CD4-positive, alpha-beta T cell (primary cell): Measurements from ENCODE around the gene TM2D3. TPM values are rescaled to one million over a fixed set of nuclear protein-coding genes. Genes with fewer than 3 reads are reported as not detected.
"Not testable (repeated sequence)": the region's sequence is repeated elsewhere in the genome, so short reads cannot be mapped to it uniquely, and the experiment has no call there.

Experiments used
- ATAC-seq: fragments of 200-7000 bp; cut with Tn5 transposase; one replicate; pipeline ENCODE4 v1.10.0; 2022; ENCODE audit warnings: mild to moderate bottlenecking; ENCODE audit not compliant: poor library complexity
- CTCF ChIA-PET: fragments of 350-600 bp; sonication (Branson Sonifier 250); formaldehyde crosslinking; loops from one replicate; lab custom pipeline; 2021; ENCODE audit warnings: antibody characterized with exemption, inconsistent platforms; lab: Charles Lee
- POLR2A ChIA-PET: fragments of 350-600 bp; sonication (Branson Sonifier 250); formaldehyde crosslinking; loops from one replicate; lab custom pipeline; 2021; ENCODE audit warnings: antibody characterized with exemption, inconsistent platforms; lab: Charles Lee
- DNase-seq, 14 experiments: peaks; one replicate each; pipeline ENCODE4 v3.0.0-alpha.2; 2013 to 2020; ENCODE audit warnings: mixed read lengths in 2 of 14
- H3K27ac ChIP-seq, 2 donors: one replicate each; pipeline versions ENCODE4 v1.5.1 to v1.7.0; 2013; ENCODE audit warnings: low read length in 2 of 2, low read depth in 1 of 2, mild to moderate bottlenecking in 1 of 2
- H3K27me3 ChIP-seq, 2 experiments: 1 replicate in 1 of 2; 2 replicates in 1 of 2; pipeline versions ENCODE4 v1.6.1 to v1.7.0; 2013; ENCODE audit warnings: low read length in 2 of 2, control low read depth in 1 of 2, mild to moderate bottlenecking in 1 of 2, moderate library complexity in 1 of 2; ENCODE audit not compliant: insufficient read depth in 2 of 2, control insufficient read depth in 1 of 2
- H3K36me3 ChIP-seq: one replicate; pipeline ENCODE4 v1.6.1; 2013; ENCODE audit warnings: low read length, control low read depth; ENCODE audit not compliant: insufficient read depth
- H3K4me1 ChIP-seq: one replicate; pipeline ENCODE4 v1.6.1; 2013; ENCODE audit warnings: low read length, control low read depth; ENCODE audit not compliant: insufficient read depth
- H3K4me3 ChIP-seq: one replicate; pipeline ENCODE4 v1.5.1; 2013; ENCODE audit warnings: mild to moderate bottlenecking, low read length, moderate library complexity
- H3K9me3 ChIP-seq, 2 experiments: 1 replicate in 1 of 2; 2 replicates in 1 of 2; pipeline versions ENCODE4 v1.6.1 to v1.7.0; 2013; ENCODE audit warnings: low read length in 2 of 2, mild to moderate bottlenecking in 2 of 2, control low read depth in 1 of 2, moderate library complexity in 1 of 2; ENCODE audit not compliant: control insufficient read depth in 1 of 2, insufficient read depth in 1 of 2
- H3K27ac Mint-ChIP-seq: one replicate; pipeline ENCODE4 v1.8.0; 2020; ENCODE audit warnings: mixed read lengths
- H3K27me3 Mint-ChIP-seq: one replicate; pipeline ENCODE4 v1.8.0; 2021; ENCODE audit warnings: mixed read lengths
- H3K36me3 Mint-ChIP-seq: one replicate; pipeline ENCODE4 v1.8.0; 2021; ENCODE audit warnings: low read depth, mixed read lengths
- H3K4me1 Mint-ChIP-seq: one replicate; pipeline ENCODE4 v1.8.0; 2021; ENCODE audit warnings: low read depth, mixed read lengths
- H3K4me3 Mint-ChIP-seq: one replicate; pipeline ENCODE4 v1.8.0; 2020; ENCODE audit warnings: mild to moderate bottlenecking, mixed read lengths
- H3K9me3 Mint-ChIP-seq: one replicate; pipeline ENCODE4 v1.8.0; 2020; ENCODE audit warnings: mixed read lengths
- intact Hi-C, 2 experiments: fragments of 100-400 bp; cut with DNase I in 1 of 2; cut with micrococcal nuclease in 1 of 2; formaldehyde crosslinking; loops; one replicate each; pipeline versions ENCODE4 v1.15.1 to v1.9.0; 2023 to 2025; cut with DNase I, micrococcal nuclease
- total RNA-seq, 174 experiments: library from RNA in 2 of 174; stranded (reverse) in 2 of 174; gene quantifications; one replicate each; pipeline ENCODE4 v1.2.3 and lab custom pipeline; 2021 to 2026
- TF ChIP-seq, protein P1 (sequence below): fragments of 200-600 bp; IDR thresholded peaks from one replicate; pipeline ENCODE4 v1.8.0; 2022; ENCODE audit warnings: antibody characterized with exemption, mild to moderate bottlenecking

The TM2D3 gene
- total RNA-seq, 2 experiments from 2014 or later: 102 to 107 TPM

DNA sequence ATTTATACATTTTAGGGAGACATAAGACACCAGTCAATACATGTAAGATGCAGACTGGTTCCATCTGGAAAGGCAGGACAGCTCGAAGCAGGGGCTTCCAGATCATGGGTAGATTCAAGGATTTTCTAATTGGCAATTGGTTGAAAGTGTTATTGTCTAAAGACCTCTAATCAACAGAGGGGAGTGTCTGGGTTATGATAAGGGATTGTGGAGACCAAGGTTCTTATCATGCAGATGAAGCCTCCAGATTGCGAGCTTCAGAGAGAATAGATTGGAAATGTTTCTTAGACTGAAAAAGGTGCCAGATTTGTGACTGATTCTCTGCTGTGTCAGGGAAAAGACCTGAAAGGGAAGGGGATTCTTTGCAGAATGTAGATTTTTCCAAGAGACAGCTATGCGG lies 15.1 kb downstream of the TM2D3 start:
- ChIA-PET CTCF (no interaction called here), POLR2A (no interaction called here)
- intact Hi-C loops: no loop called here

DNA sequence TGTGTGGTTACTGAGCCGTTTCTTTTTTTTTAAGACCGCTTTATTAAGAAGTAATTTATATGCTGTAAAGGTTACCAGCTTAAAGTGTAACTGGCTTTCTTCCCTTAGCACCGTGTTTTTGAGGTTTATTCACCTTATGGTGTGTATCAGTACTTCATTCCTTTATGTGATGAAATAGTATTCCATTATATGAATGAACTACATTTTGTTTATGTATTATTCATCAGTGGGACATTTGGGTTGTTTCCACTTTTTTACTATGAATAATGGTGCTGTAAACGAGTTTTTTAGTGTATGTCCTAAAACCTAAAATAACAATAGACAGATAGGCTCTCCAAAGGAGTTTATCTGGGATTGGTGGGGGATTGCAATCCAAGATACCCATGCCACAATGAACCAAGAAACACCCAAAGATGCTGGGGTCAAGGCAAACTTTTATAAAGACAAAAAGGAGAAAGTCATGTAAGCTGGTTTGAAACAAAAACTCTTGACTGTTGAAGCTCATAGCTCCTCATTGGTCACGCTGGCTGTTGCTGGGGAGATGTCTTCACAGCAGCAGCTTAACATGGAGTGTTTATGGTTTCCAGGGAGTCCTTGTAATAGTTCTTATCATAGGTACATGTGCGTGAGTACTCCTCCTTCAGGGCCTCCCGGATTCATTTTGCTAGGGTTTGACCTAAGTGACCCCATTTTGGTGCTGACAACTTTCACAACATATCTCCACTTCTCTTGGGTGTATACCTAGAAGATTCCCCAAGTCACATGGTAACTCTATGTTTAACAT lies 16.0 kb downstream of the TM2D3 start:
- ATAC-seq (no peak), DNase-seq (no peak)
- Mint-ChIP-seq H3K36me3 (peaks cover 65% of the 10 kb centered on the region), H3K9me3 (no peaks in the 10 kb centered on the region), H3K4me1 (peaks cover 14% of the 10 kb centered on the region), H3K27ac (no peak overlapping the region), H3K27me3 (no peaks in the 10 kb centered on the region), H3K4me3 (no peak overlapping the region)
- peaks cover 5% of the 10 kb centered on the region for H3K4me1 ChIP-seq
- H3K27ac ChIP-seq: no peak overlapping the region
- no peaks in the 10 kb centered on the region for H3K9me3 ChIP-seq
- TF ChIP-seq, protein P1, sequence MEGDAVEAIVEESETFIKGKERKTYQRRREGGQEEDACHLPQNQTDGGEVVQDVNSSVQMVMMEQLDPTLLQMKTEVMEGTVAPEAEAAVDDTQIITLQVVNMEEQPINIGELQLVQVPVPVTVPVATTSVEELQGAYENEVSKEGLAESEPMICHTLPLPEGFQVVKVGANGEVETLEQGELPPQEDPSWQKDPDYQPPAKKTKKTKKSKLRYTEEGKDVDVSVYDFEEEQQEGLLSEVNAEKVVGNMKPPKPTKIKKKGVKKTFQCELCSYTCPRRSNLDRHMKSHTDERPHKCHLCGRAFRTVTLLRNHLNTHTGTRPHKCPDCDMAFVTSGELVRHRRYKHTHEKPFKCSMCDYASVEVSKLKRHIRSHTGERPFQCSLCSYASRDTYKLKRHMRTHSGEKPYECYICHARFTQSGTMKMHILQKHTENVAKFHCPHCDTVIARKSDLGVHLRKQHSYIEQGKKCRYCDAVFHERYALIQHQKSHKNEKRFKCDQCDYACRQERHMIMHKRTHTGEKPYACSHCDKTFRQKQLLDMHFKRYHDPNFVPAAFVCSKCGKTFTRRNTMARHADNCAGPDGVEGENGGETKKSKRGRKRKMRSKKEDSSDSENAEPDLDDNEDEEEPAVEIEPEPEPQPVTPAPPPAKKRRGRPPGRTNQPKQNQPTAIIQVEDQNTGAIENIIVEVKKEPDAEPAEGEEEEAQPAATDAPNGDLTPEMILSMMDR: no peak
- H3K4me3 ChIP-seq: no peak overlapping the region
- CTCF ChIA-PET: no interaction called here
- no peaks in the 10 kb centered on the region for H3K27me3 ChIP-seq
- POLR2A ChIA-PET: no interaction called here
- H3K36me3 ChIP-seq: peaks cover 22% of the 10 kb centered on the region
- intact Hi-C loops: no loop called here

More for the DNA sequence above, 15.1 kb downstream of the TM2D3 start:
- Histone ChIP-seq H3K27ac (no peak overlapping the region), H3K27me3 (no peaks in the 10 kb centered on the region), H3K4me1 (peaks cover 7% of the 10 kb centered on the region), H3K36me3 (peaks cover 22% of the 10 kb centered on the region), H3K4me3 (no peak overlapping the region), H3K9me3 (no peaks in the 10 kb centered on the region)
- no peaks in the 10 kb centered on the region for H3K27me3 Mint-ChIP-seq
- ATAC-seq (no peak), DNase-seq (no peak)
- peaks cover 21% of the 10 kb centered on the region for H3K4me1 Mint-ChIP-seq
- H3K27ac Mint-ChIP-seq: peak overlapping the region; percentile 37
- H3K4me3 Mint-ChIP-seq: no peak overlapping the region
- peaks cover 72% of the 10 kb centered on the region for H3K36me3 Mint-ChIP-seq
- H3K9me3 Mint-ChIP-seq: no peaks in the 10 kb centered on the region
- TF ChIP-seq, protein P1: no peak

DNA sequence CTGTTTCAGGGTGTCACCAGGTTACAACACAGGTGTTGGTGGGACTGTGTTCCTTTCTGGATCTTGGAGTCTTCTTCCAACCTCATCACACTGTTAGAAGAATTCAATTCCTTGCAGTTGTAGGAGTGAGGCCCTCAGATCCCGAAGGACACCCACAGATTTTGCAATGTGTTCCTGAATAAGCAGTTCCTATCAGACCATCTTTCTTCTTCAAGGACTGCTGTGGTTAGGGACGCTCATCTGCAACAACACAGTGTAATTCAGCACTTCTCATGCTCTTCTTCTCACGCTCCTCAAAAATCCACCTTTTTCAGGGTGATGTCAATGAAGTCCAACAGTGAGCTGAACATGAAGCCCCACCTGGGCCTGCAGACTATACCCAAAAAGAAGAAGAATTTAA lies 18.8 kb downstream of the TM2D3 start:
- H3K36me3 Mint-ChIP-seq: peaks cover 37% of the 10 kb centered on the region
- no peak for DNase-seq
- POLR2A ChIA-PET: interaction anchor here (1.0 kb wide), 1 partner anchor 18 kb away, joined by 4 read pairs; no protein-coding TSS in a partner anchor
- Histone ChIP-seq H3K4me1 (no peaks in the 10 kb centered on the region), H3K36me3 (peaks cover 7% of the 10 kb centered on the region), H3K4me3 (no peak overlapping the region), H3K27me3 (no peaks in the 10 kb centered on the region), H3K27ac (no peak overlapping the region), H3K9me3 (no peaks in the 10 kb centered on the region)
- no peak for ATAC-seq
- no peaks in the 10 kb centered on the region for H3K4me1 Mint-ChIP-seq
- TF ChIP-seq, protein P1: no peak
- no peak overlapping the region for H3K4me3 Mint-ChIP-seq
- H3K27me3 Mint-ChIP-seq: no peaks in the 10 kb centered on the region
- no peak overlapping the region for H3K27ac Mint-ChIP-seq
- H3K9me3 Mint-ChIP-seq: no peaks in the 10 kb centered on the region
- CTCF ChIA-PET: no interaction called here
- intact Hi-C loops: no loop called here

DNA sequence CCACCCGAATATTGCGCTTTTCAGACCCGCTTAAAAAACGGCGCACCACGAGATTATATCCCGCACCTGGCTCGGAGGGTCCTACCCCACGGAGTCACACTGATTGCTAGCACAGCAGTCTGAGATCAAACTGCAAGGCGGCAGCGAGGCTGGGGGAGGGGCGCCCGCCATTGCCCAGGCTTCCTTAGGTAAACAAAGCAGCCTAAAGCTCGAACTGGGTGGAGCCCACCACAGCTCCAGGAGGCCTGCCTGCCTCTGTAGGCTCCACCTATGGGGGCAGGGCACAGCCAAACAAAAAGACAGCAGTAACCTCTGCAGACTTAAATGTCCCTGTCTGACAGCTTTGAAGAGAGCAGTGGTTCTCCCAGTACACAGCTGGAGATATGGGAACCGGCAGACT lies 25.5 kb downstream of the TM2D3 start:
- H3K36me3 ChIP-seq: peaks cover 14% of the 10 kb centered on the region
- H3K27ac ChIP-seq, H3K27ac Mint-ChIP-seq, ATAC-seq, H3K9me3 Mint-ChIP-seq, intact Hi-C loops, H3K4me1 ChIP-seq, H3K4me3 Mint-ChIP-seq, H3K27me3 ChIP-seq, H3K9me3 ChIP-seq, DNase-seq, POLR2A ChIA-PET, CTCF ChIA-PET, H3K4me3 ChIP-seq, H3K27me3 Mint-ChIP-seq: not testable (repeated sequence)
- Mint-ChIP-seq H3K36me3 (peaks cover 46% of the 10 kb centered on the region), H3K4me1 (peaks cover 32% of the 10 kb centered on the region)
